Motor neuron (in vitro differentiated cells): ENCODE results near the gene HCAR2. TPM values are rescaled to one million over a fixed set of nuclear protein-coding genes. Genes with fewer than 3 reads are reported as not detected.
A peak's percentile ranks its signal among the peaks of the same experiment; 100 is the strongest.
"Not testable (repeated sequence)": the region's sequence is repeated elsewhere in the genome, so short reads cannot be mapped to it uniquely, and the experiment has no call there.

Source experiments
- ATAC-seq, 8 experiments: fragments of 200-7000 bp; cut with Tn5 transposase; replicated peaks in 6 of 8; 2 replicates each; pipeline ENCODE4 v1.8.0; 2021; ENCODE audit warnings: mild to moderate bottlenecking in 8 of 8, moderate library complexity in 8 of 8
- H3K27ac ChIP-seq, 2 donors: fragments of 250-450 bp; sonication (Bioruptor Pico); 2 replicates each; pipeline ENCODE4 v1.9.0; 2021; ENCODE audit warnings: antibody characterized with exemption in 2 of 2, mild to moderate bottlenecking in 2 of 2, moderate library complexity in 1 of 2
- H3K4me1 ChIP-seq, 2 donors: fragments of 250-450 bp; sonication (Bioruptor Pico); replicated peaks in 1 of 2; 2 replicates each; pipeline ENCODE4 v1.6.1; 2021; ENCODE audit warnings: antibody characterized with exemption in 2 of 2, mild to moderate bottlenecking in 2 of 2, moderate library complexity in 1 of 2
- H3K4me3 ChIP-seq, 5 donors: fragments of 250-450 bp; sonication (Bioruptor Pico); 2 replicates each; pipeline ENCODE4 v1.9.0; 2021; ENCODE audit warnings: antibody characterized with exemption in 5 of 5, mild to moderate bottlenecking in 5 of 5, moderate library complexity in 4 of 5
- WGBS, 10 experiments: fragments of 450-650 bp; shearing (Covaris generic); methylation state at CpG; one replicate each; pipeline ENCODE4 v1.0.0; 2022; 5-methylcytosine and 5-hydroxymethylcytosine counted together
- in situ Hi-C, 9 experiments: fragments of 400-800 bp; cut with MboI; loops; one replicate each; pipeline ENCODE4 v1.15.0; 2021; ENCODE audit warnings: low sequenced_read_pairs in 9 of 9, low pct_unique_long_range_greater_than_20kb in 2 of 9; ENCODE audit not compliant: unreplicated experiment in 9 of 9
- total RNA-seq, 8 experiments: library from RNA; unstranded; fragments of 300-600 nt; gene quantifications; 2 replicates each; pipeline versions ENCODE4 v1.2.3 to v1.2.4, GENCODE V29; 2022

Gene HCAR2
- under 1 TPM in 4 of 8 experiments, not detected in 4; 0.23 to 0.42 (median 0.32) TPM for total RNA-seq

GRCh38 chr12:122702890-122703611 lies at the start of gene HCAR2:
HCAR2 (minus strand) TSS chr12:122703357; CDS start chr12:122703283, 74 bp downstream.
- H3K4me3 ChIP-seq, H3K4me1 ChIP-seq, in situ Hi-C loops, H3K27ac ChIP-seq: not testable (repeated sequence)
- WGBS, 10 experiments = 20 to 100% (median 100%) methylated on average over 1 to 4 of the region's 22 CpGs; no CpG with 5 or more reads in 5 of the 10 experiments
- ATAC-seq = peak in 2 of 8 experiments; percentile 13 to 66

- 0 to 1% (median 0%) methylated on average over 1 to 20 of the region's 73 CpGs; no CpG with 5 or more reads in 5 of the 10 experiments for WGBS, 10 experiments
- peak within 1 kb of the TSS; percentile 86 to 90 for H3K27ac ChIP-seq
- peak within 1 kb of the TSS; percentile 61 to 98 (median 66) for H3K4me3 ChIP-seq
- ATAC-seq = peak; percentile 93 to 96 (median 94)
- in situ Hi-C loops = no loop called here
- peaks cover 9 to 18% of the 10 kb centered on the region in 2 donors for H3K4me1 ChIP-seq
These were observed 49.5 kb upstream of the HCAR2 start, which contains the start of gene DENR for GRCh38 chr12:122752464-122753318. DENR (plus strand) TSS chr12:122752824; CDS start chr12:122753702, 878 bp downstream.

GRCh38 chr12:122750781-122751515 lies 47.8 kb upstream of the HCAR2 start:
- Histone ChIP-seq H3K4me1 (peaks cover 9 to 18% of the 10 kb centered on the region in 2 donors), H3K27ac (peak overlapping the region in 1 of 2 donors; percentile 31)
- H3K4me3 ChIP-seq, ATAC-seq, in situ Hi-C loops: not testable (repeated sequence)
- 61 to 100% (median 87%) methylated on average over 1 to 10 of the region's 17 CpGs; no CpG with 5 or more reads in 3 of the 10 experiments for WGBS, 10 experiments

GRCh38 chr12:122749569-122750332 lies 46.6 kb upstream of the HCAR2 start:
- Histone ChIP-seq H3K4me3 (no peak overlapping the region), H3K27ac (no peak overlapping the region), H3K4me1 (peaks cover 9 to 18% of the 10 kb centered on the region in 2 donors)
- no peak for ATAC-seq
- 0 to 100% (median 81%) methylated on average over 1 to 5 of the region's 6 CpGs; no CpG with 5 or more reads in 1 of the 10 experiments for WGBS, 10 experiments
- in situ Hi-C loops = loop anchor here in 2 of 9 experiments (10.0 to 25.0 kb wide), 2 partner anchors 112 to 115 kb away; no protein-coding TSS in a partner anchor

DNA sequence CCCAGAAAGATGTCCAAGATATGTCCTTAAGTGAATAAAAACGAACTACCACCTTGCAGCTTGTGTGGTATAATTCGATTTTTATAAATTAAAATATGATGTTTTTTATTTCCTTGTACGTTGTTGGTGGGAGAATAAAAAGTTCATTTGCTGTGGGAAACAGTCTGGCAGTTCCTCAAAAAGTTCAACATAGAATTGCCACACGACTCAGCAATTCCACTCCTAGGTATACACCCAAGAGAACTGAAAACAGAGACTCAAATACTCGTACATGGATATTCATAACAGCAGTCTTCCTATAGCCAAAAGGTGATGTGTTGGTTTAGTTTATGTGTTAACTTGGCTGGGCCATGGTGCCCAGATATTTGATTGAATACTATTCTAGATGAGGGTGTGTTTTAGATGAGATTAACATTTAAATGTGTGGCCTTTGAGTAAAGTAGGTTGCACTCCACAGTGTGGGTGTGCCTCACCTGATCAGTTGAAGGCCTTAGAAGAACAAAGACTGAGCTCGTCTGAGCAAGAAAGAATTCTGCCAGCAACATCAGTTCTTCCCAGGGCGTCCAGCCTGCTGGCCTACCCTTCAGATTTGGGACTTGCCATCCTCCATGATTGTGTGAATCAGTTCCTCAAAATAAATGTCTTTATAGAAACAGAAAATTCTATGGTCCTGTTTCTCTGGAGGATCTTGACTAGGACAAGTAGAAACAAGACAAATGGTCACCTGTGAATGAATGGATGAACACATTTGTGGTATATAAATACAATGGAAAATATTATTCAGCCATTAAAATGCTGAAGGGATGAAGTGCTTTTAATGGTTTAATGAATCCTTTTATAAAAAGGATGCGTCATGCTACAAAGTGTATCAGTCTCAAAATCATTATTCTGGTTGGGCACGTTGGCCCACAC lies 44.3 kb upstream of the HCAR2 start:
- no peak for ATAC-seq
- WGBS, 10 experiments = 35 to 80% (median 68%) methylated on average over 1 to 7 of the region's 9 CpGs; no CpG with 5 or more reads in 1 of the 10 experiments
- no peak overlapping the region for H3K4me3 ChIP-seq
- H3K4me1 ChIP-seq = peaks cover 0 to 10% of the 10 kb centered on the region in 2 donors
- in situ Hi-C loops = loop anchor here in 2 of 9 experiments (10.0 to 25.0 kb wide), 2 partner anchors 110 to 113 kb away; no protein-coding TSS in a partner anchor
- H3K27ac ChIP-seq = no peak overlapping the region

- no peaks in the 10 kb centered on the region for H3K4me1 ChIP-seq
- WGBS, 10 experiments = 94 to 100% (median 96%) methylated on average over 1 to 7 of the region's 7 CpGs; no CpG with 5 or more reads in 6 of the 10 experiments
- H3K4me3 ChIP-seq = no peak overlapping the region
- in situ Hi-C loops = loop anchor here in 2 of 9 experiments (10.0 to 25.0 kb wide), 2 partner anchors 107 to 109 kb away; no protein-coding TSS in a partner anchor
- ATAC-seq = no peak
- H3K27ac ChIP-seq = no peak overlapping the region
These were observed 40.9 kb upstream of the HCAR2 start for GRCh38 chr12:122743895-122744525.

DNA sequence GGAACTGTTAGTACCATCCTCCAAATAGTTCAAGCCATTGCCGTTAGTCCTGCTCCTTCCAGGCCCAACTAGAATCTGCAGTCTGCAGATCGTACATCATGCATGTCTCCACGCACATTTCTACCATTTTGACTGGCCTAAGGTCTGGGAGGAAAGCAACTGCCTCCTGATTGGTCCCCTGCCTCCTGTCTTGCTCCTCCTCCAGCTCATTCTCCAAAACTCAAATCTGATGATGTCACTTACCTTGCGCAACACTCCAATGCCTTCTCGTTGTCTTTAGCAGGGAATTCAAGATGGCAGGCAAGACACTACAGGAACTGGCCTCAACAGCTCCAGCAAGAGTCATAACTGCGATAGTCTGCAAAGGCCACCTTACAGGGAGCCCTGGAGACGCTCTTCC lies 37.2 kb upstream of the HCAR2 start:
- H3K4me3 ChIP-seq = no peak overlapping the region
- WGBS, 10 experiments = 43 to 100% (median 90%) methylated on average over 1 to 4 of the region's 7 CpGs; no CpG with 5 or more reads in 1 of the 10 experiments
- in situ Hi-C loops = loop anchor here in 2 of 9 experiments (10.0 to 25.0 kb wide), 2 partner anchors 103 to 106 kb away; no protein-coding TSS in a partner anchor
- H3K4me1 ChIP-seq = no peaks in the 10 kb centered on the region
- H3K27ac ChIP-seq = no peak overlapping the region
- no peak for ATAC-seq

- H3K4me1 ChIP-seq = no peaks in the 10 kb centered on the region
- ATAC-seq = no peak
- in situ Hi-C loops = loop anchor here in 1 of 9 experiments (25.0 kb wide), 1 partner anchor 101 kb away; no protein-coding TSS in a partner anchor
- H3K4me3 ChIP-seq = no peak overlapping the region
- H3K27ac ChIP-seq = no peak overlapping the region
- 78 to 100% (median 91%) methylated on average over 1 to 7 of the region's 7 CpGs for whole genome bisulfite sequencing, 10 experiments
These were observed 35.4 kb upstream of the HCAR2 start for GRCh38 chr12:122738571-122738970.

DNA sequence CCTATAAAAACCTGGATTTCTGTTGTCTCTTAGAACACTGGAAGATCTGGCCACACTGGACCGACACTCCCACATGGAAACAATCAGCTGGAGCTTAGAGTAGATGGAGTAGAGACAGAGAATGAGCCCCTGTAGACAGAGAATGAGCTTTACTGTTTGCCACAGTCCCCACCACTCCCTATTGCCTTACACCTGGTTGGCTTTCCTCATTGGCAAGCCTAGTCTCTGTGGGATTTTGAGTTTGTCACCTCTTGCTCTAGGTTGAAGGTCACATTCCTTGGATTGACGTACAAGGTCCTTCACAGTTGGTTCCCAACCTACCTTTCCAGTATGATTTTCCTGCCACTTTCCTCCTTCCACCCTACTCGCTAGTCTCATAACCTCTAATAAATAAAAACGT lies 29.5 kb upstream of the HCAR2 start:
- no peak for ATAC-seq
- Histone ChIP-seq H3K27ac (no peak overlapping the region), H3K4me1 (no peaks in the 10 kb centered on the region), H3K4me3 (no peak overlapping the region)
- WGBS, 10 experiments = 53 to 92% (median 68%) methylated on average over 1 to 3 of the region's 4 CpGs; no CpG with 5 or more reads in 1 of the 10 experiments
- in situ Hi-C loops = loop anchor here in 1 of 9 experiments (25.0 kb wide), 1 partner anchor 95 kb away; no protein-coding TSS in a partner anchor

DNA sequence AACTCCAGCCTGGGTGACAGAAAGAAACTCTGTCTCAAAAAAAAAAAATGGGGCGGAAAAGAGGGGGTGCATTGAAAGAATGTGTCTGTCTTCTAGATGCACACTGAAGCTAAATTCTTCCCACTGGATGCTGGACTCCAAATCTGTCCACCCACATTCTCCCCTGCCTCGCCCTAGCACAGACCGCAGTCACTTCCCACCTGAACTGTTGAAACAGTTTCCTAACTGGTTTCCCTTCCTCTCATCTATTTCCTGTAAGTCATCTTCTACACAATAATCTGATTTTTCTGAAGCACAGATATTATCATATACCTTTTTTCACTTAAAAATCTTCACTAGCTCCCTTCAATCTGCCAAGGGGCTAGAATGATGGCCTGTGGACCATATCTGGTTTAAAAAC lies 29.0 kb upstream of the HCAR2 start:
- no peaks in the 10 kb centered on the region for H3K4me1 ChIP-seq
- in situ Hi-C loops = loop anchor here in 1 of 9 experiments (25.0 kb wide), 1 partner anchor 95 kb away; no protein-coding TSS in a partner anchor
- ATAC-seq = no peak
- 60 to 100% (median 84%) methylated on average over 1 to 3 of the region's 3 CpGs; no CpG with 5 or more reads in 4 of the 10 experiments for WGBS, 10 experiments
- no peak overlapping the region for H3K27ac ChIP-seq
- no peak overlapping the region for H3K4me3 ChIP-seq
